Brain microvascular endothelial cell (primary cell): ENCODE data around the gene EMC10.
"Not testable (repeated sequence)": the region's sequence is repeated elsewhere in the genome, so short reads cannot be mapped to it uniquely, and the experiment has no call there.

Source experiments
- DNase-seq: peaks from one replicate; pipeline ENCODE4 v3.0.0-alpha.2; 2020
- H3K27ac ChIP-seq: fragments of 250-450 bp; sonication (Bioruptor Pico); 2 replicates; pipeline ENCODE4 v1.5.1; 2020; ENCODE audit warnings: mild to moderate bottlenecking, moderate library complexity
- H3K27me3 ChIP-seq: fragments of 250-450 bp; sonication (Bioruptor Pico); replicated peaks from 2 replicates; pipeline ENCODE4 v1.5.1; 2020; ENCODE audit warnings: mild to moderate bottlenecking
- H3K36me3 ChIP-seq: fragments of 250-450 bp; sonication (Bioruptor Pico); replicated peaks from 2 replicates; pipeline ENCODE4 v1.5.1; 2020; ENCODE audit warnings: mild to moderate bottlenecking
- H3K4me3 ChIP-seq: 2 replicates; pipeline ENCODE4 v1.5.1; 2011; ENCODE audit warnings: low read depth, mild to moderate bottlenecking, control low read depth, low read length, moderate library complexity
- in situ Hi-C: cut with HindIII; loops from 2 replicates; pipeline ENCODE4 v1.10.0; 2017; ENCODE audit warnings: low sequenced_read_pairs, low pct_ligation_motif_present
- TF ChIP-seq, protein P1 (sequence below): IDR thresholded peaks from 2 replicates; pipeline ENCODE4 v1.5.1; 2011; ENCODE audit warnings: low read depth, mild to moderate bottlenecking, moderate library complexity, low read length, control low read depth, inconsistent platforms; ENCODE audit errors: missing control alignments

Gene EMC10

DNA sequence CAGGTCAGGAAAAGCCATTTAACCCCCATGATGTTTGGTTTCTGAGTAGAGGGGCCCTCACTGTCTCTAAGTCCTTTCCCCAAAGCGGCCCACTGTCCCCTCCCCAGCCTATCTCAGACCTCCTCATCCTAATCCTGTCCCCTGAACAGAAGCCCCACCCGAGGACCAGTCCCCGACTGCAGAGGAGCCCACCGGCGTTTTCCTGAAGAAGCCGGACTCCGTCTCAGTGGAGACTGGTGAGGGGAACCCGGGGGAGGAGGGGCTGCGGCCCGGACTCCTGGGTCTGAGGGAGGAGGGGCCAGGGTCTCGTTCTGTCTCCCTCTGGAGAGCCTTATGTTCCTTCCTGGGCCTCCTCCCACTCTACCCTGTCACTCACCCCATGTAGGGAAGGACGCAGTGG, 40.7 kb upstream of the EMC10 start:
- no peaks in the 10 kb centered on the region for H3K36me3 ChIP-seq
- H3K4me3 ChIP-seq = no peak overlapping the region
- in situ Hi-C loops = no loop called here
- H3K27me3 ChIP-seq = peaks cover 18% of the 10 kb centered on the region
- H3K27ac ChIP-seq = no peak overlapping the region
- DNase-seq = no peak
- TF ChIP-seq, protein P1, sequence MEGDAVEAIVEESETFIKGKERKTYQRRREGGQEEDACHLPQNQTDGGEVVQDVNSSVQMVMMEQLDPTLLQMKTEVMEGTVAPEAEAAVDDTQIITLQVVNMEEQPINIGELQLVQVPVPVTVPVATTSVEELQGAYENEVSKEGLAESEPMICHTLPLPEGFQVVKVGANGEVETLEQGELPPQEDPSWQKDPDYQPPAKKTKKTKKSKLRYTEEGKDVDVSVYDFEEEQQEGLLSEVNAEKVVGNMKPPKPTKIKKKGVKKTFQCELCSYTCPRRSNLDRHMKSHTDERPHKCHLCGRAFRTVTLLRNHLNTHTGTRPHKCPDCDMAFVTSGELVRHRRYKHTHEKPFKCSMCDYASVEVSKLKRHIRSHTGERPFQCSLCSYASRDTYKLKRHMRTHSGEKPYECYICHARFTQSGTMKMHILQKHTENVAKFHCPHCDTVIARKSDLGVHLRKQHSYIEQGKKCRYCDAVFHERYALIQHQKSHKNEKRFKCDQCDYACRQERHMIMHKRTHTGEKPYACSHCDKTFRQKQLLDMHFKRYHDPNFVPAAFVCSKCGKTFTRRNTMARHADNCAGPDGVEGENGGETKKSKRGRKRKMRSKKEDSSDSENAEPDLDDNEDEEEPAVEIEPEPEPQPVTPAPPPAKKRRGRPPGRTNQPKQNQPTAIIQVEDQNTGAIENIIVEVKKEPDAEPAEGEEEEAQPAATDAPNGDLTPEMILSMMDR = no peak

DNA sequence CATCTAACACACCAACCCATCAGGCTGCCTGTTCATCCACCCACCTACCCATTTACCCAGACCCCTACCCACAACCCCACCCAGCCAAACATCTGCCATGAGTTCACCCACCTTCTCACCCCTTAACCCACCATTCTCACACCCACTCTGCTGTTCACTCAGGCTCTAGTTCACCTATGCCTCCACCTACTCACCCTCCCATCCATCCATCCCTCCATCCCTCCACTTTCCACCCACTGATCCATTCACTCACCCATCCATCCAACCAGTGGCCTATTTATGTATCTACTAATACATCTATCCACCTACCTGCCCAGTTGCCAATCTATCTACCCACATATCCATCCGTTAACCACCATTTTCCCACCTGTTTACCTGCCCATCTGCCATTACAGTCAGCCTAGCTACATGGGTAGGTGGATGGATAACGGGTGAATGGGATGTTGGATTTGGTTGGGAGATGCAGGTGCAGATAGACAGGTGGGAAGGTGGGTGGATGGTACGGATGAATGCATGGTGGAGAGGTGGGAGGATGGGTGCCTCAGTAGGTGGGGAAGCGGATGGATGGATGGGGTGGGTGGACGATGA, 38.4 kb upstream of the EMC10 start:
- TF ChIP-seq, protein P1 = no peak
- no peak overlapping the region for H3K4me3 ChIP-seq
- no peaks in the 10 kb centered on the region for H3K36me3 ChIP-seq
- in situ Hi-C loops = no loop called here
- H3K27ac ChIP-seq = no peak overlapping the region
- H3K27me3 ChIP-seq = peaks cover 8% of the 10 kb centered on the region
- no peak for DNase-seq

DNA sequence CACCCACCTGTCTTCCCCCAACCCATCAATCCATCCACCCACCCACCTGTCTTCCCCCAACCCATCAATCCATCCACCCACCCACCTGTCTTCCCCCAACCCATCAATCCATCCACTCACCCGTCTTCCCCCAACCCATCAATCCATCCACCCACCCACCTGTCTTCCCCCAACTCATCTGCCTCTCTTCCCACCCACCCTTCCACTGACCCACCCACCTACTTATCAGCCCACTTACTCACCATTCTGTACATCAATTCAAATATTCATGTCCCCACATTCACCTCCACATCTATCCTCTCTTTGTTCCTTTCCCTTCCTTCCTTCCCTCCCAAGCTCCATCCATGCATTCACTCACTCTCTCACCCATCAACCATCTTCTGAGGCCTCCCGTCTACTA, 37.2 kb upstream of the EMC10 start:
- H3K27ac ChIP-seq, in situ Hi-C loops, H3K36me3 ChIP-seq, H3K4me3 ChIP-seq, DNase-seq, H3K27me3 ChIP-seq: not testable (repeated sequence)

DNA sequence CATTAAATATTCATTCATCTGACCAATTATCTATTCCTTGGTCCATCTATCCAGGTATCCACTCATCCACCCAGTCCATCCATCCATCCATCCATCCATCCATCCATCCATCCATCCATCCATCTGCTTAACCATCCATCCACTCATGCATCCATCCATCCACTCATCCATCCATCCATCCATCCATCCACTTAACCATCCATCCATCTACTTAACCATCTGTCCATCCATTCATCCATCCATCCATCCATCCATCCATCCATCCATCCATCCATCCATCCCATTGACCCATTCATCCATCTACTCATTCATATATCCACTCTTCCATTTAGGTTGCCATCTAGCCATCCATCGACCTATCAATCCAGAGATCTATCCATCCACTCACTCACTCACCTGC, 32.2 kb upstream of the EMC10 start:
- in situ Hi-C loops = no loop called here
- Histone ChIP-seq H3K4me3 (no peak overlapping the region), H3K27ac (no peak overlapping the region), H3K27me3 (no peaks in the 10 kb centered on the region), H3K36me3 (no peaks in the 10 kb centered on the region)
- DNase-seq = no peak
- TF ChIP-seq, protein P1 = no peak

DNA sequence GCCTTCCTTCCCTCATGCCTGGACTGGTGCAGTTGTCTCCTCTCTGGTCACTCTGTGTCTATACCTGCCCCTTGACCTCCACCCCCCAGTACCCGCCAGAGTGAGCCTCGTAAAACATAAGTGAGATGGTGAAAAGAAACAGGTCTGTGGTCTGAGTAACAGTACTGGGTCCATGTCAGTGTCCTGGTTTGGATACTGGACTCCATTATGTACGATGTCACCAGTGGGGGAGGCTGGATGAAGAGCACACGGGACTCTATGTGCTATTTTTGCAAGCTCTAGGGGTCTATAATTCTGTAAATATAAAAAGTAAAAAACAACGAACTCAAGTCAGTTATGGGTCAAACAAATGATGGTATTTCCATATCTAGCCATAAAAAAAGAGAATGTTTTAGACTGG, 29.3 kb upstream of the EMC10 start:
- Histone ChIP-seq H3K27ac (no peak overlapping the region), H3K4me3 (no peak overlapping the region), H3K36me3 (no peaks in the 10 kb centered on the region), H3K27me3 (no peaks in the 10 kb centered on the region)
- TF ChIP-seq, protein P1 = no peak
- DNase-seq = no peak
- in situ Hi-C loops = no loop called here

DNA sequence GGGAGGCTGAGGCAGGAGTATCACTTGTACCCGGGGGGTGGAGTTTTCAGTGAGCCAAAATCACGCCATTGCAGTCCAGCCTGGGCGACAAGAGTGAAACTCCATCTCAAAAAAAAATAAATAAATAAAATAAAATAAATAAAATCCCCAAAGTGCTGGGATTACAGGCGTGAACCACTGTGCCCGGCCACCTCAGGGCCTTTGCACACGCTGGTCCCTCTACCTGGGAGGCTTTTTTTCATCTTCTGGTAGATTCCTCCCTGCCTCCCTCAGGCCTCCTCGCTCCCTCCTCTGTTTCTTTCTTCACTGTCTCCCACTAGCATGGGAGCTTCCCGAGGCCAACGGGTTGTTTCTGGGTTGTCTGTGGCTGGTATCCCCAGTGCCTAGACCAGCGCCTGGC, 28.6 kb upstream of the EMC10 start:
- no peaks in the 10 kb centered on the region for H3K27me3 ChIP-seq
- DNase-seq = no peak
- in situ Hi-C loops = no loop called here
- H3K4me3 ChIP-seq = no peak overlapping the region
- no peak overlapping the region for H3K27ac ChIP-seq
- TF ChIP-seq, protein P1 = no peak
- H3K36me3 ChIP-seq = no peaks in the 10 kb centered on the region
